ENCODE results near the gene BROX. TPM values are rescaled to one million over a fixed set of nuclear protein-coding genes. Genes with fewer than 3 reads are reported as not detected.

Gene BROX
- total and polyA plus RNA-seq, 12 donors = 8.9 to 40.5 (median 34.3) TPM

GRCh38 chr1:222781251-222781650, 68.9 kb downstream of the BROX start:
- H3K4me1 ChIP-seq = peaks cover 0 to 24% (median 9%) of the 10 kb centered on the region in 9 donors
- H3K27ac ChIP-seq = no peak overlapping the region
- ATAC-seq = no peak
- H3K27me3 ChIP-seq = peaks cover 0 to 7% (median 0%) of the 10 kb centered on the region in 7 donors
- TF ChIP-seq, protein P1, sequence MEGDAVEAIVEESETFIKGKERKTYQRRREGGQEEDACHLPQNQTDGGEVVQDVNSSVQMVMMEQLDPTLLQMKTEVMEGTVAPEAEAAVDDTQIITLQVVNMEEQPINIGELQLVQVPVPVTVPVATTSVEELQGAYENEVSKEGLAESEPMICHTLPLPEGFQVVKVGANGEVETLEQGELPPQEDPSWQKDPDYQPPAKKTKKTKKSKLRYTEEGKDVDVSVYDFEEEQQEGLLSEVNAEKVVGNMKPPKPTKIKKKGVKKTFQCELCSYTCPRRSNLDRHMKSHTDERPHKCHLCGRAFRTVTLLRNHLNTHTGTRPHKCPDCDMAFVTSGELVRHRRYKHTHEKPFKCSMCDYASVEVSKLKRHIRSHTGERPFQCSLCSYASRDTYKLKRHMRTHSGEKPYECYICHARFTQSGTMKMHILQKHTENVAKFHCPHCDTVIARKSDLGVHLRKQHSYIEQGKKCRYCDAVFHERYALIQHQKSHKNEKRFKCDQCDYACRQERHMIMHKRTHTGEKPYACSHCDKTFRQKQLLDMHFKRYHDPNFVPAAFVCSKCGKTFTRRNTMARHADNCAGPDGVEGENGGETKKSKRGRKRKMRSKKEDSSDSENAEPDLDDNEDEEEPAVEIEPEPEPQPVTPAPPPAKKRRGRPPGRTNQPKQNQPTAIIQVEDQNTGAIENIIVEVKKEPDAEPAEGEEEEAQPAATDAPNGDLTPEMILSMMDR (IDR thresholded peaks at IDR 0.05) = no peak
- intact Hi-C loops (cut with DNase I) = no loop called here
- no peak for DNase-seq
- no peaks in the 10 kb centered on the region for H3K36me3 ChIP-seq
- H3K4me3 ChIP-seq = no peak overlapping the region
- 66 to 78% methylated on average over 4 of the region's 4 CpGs for WGBS, 2 donors
- H3K9me3 ChIP-seq = no peaks in the 10 kb centered on the region

DNA sequence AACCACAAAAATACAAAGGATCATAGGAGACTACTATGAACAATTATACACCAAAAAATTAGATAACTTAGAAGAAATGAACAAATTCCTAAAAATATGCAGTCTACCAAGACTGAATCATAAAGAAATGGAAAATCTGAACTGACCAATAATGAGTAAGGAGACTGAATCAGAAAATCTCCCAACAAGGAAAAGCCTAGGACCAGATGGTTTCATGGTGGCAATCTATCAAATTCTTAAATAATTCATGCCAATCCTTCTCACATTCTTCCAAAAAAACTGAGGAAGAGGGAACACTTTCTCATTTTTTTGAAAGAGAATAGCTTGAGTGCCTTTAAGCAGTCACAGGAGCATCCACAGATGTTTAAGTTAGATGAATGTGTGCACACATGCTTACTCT, 70.7 kb downstream of the BROX start:
- H3K9me3 ChIP-seq = no peaks in the 10 kb centered on the region
- DNase-seq (no peak), ATAC-seq (no peak)
- no peak overlapping the region for H3K4me3 ChIP-seq
- H3K27me3 ChIP-seq = peaks cover 0 to 7% (median 0%) of the 10 kb centered on the region in 7 donors
- intact Hi-C loops (cut with DNase I) = no loop called here
- no peaks in the 10 kb centered on the region for H3K36me3 ChIP-seq
- peaks cover 0 to 25% (median 9%) of the 10 kb centered on the region in 9 donors for H3K4me1 ChIP-seq
- no peak overlapping the region for H3K27ac ChIP-seq
- TF ChIP-seq, protein P1 (IDR thresholded peaks at IDR 0.05) = no peak

DNA sequence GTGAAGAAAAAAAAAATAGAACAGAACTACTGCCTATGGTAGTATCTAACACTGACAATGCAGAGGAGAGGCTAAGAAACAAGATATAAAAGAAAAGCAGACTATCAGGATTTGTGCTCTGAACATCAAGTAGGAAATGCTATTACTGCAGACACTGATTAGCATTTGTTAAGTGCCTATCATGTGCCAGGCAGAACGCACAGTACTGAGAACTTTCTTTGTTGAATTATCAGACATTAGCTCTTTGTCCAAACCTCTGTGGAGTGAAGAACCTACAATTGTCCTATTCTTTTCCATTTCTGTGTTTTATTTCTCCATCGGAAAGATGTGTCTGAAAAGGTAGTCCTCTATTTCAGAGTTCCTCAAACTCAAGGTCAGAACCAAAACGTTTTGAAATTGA, 72.0 kb downstream of the BROX start:
- TF ChIP-seq, protein P1 (IDR thresholded peaks at IDR 0.05) = no peak
- ATAC-seq (no peak), DNase-seq (no peak)
- Histone ChIP-seq H3K9me3 (no peaks in the 10 kb centered on the region), H3K4me1 (peaks cover 0 to 25% (median 9%) of the 10 kb centered on the region in 9 donors), H3K4me3 (no peak overlapping the region), H3K27ac (peak overlapping the region in 1 of 10 donors; percentile 36), H3K27me3 (peaks cover 0 to 7% (median 0%) of the 10 kb centered on the region in 7 donors), H3K36me3 (no peaks in the 10 kb centered on the region)
- WGBS, 2 donors = 41 to 42% methylated on average over 3 of the region's 3 CpGs
- intact Hi-C loops (cut with DNase I) = no loop called here

Other genes with a start within 250 kb of the BROX start
- gene HHIPL2, start 164.5 kb upstream of the BROX start, total RNA-seq = under 1 TPM in 1 of 10 donors, not detected in 9; 0.13 TPM
- gene HHIPL2, start 164.5 kb upstream of the BROX start, polyA plus RNA-seq = under 1 TPM in 1 of 2 donors, not detected in 1; 0.03 TPM
- 1 to 10 TPM; 1.3 to 3.3 (median 1.8) TPM for gene TAF1A, start 122.6 kb upstream of the BROX start, total RNA-seq
- 1 to 10 TPM; 1.1 to 1.2 TPM for gene TAF1A, start 122.6 kb upstream of the BROX start, polyA plus RNA-seq
- gene MIA3, start 94.5 kb upstream of the BROX start, total RNA-seq = 10 to 100 TPM; 44.0 to 72.5 (median 59.0) TPM
- 10 to 100 TPM; 22.8 to 33.8 TPM for gene MIA3, start 94.5 kb upstream of the BROX start, polyA plus RNA-seq
- 10 to 100 TPM; 37.4 to 68.4 (median 47.0) TPM for gene AIDA, start 73 bp upstream of the BROX start, total RNA-seq
- 10 to 100 TPM; 29.5 to 37.1 TPM for gene AIDA, start 73 bp upstream of the BROX start, polyA plus RNA-seq
- not detected for gene FAM177B, start 24.6 kb downstream of the BROX start, total RNA-seq
- gene FAM177B, start 24.6 kb downstream of the BROX start, polyA plus RNA-seq = under 1 TPM in 1 of 2 donors, not detected in 1; 0.06 TPM
- 1 to 10 TPM; 3.3 to 7.5 (median 5.7) TPM for gene DISP1, start 102.5 kb downstream of the BROX start, total RNA-seq
- gene DISP1, start 102.5 kb downstream of the BROX start, polyA plus RNA-seq = 1 to 10 TPM; 3.5 to 3.8 TPM